ENCODE results near the gene ACTL7B.

DNA sequence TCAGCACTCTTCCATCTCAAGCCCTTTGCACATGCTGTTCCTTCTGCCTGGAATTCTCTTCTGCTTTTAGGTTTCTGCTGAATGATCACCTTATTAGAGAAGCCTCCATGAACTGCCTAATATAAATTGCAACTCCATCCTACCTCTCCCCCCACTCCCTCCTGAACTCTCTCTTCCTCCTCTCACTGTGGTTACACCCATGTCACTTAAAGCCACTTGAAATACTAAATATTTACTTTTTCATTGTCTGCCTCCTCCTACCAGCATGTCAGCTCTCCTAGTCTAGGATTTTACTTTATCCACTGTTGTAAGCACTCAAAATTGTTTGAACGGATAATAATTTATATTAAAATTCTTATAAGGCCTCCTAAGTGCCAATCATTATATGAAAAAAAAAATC, 43.8 kb downstream of the ACTL7B start:
- TF ChIP-seq POLR2A (IDR thresholded peaks at IDR 0.05) (no peak), CTCF (IDR thresholded peaks at IDR 0.05) (no peak), POLR2AphosphoS5 (IDR thresholded peaks at IDR 0.05) (no peak)

All from breast epithelium (tissue), 3 donors.